GM12874 (cell line): ENCODE results near the gene KLRB1.

Experiments used
- CTCF ChIP-seq: IDR thresholded peaks from 2 replicates; pipeline ENCODE4 v1.5.1; 2011; ENCODE audit warnings: low read depth, mild to moderate bottlenecking, control low read depth, low read length, moderate library complexity; ENCODE audit not compliant: insufficient read depth

KLRB1 gene

GRCh38 chr12:9597365-9597764 is 10.4 kb downstream of the KLRB1 start:
- no peak for TF ChIP-seq CTCF

- no peak for TF ChIP-seq CTCF
Measured at GRCh38 chr12:9590441-9590840, 17.3 kb downstream of the KLRB1 start.

GRCh38 chr12:9588749-9589148 is 19.0 kb downstream of the KLRB1 start:
- no peak for TF ChIP-seq CTCF

GRCh38 chr12:9587987-9588600 is 19.6 kb downstream of the KLRB1 start:
- TF ChIP-seq CTCF: no peak
